IPS-18a (cell line): ENCODE results near the gene ODAM.
"Not testable (repeated sequence)": the region's sequence is repeated elsewhere in the genome, so short reads cannot be mapped to it uniquely, and the experiment has no call there.

Experiments
- H3K27ac ChIP-seq: one replicate; pipeline ENCODE4 v1.5.1; 2013; ENCODE audit warnings: low read length
- H3K27me3 ChIP-seq: one replicate; pipeline ENCODE4 v1.6.1; 2013; ENCODE audit warnings: mild to moderate bottlenecking, low read length; ENCODE audit not compliant: control insufficient read depth, insufficient read depth
- H3K36me3 ChIP-seq: one replicate; pipeline ENCODE4 v1.6.1; 2013; ENCODE audit warnings: low read depth, low read length; ENCODE audit not compliant: control insufficient read depth
- H3K4me1 ChIP-seq: one replicate; pipeline ENCODE4 v1.6.1; 2013; ENCODE audit warnings: low read depth, low read length; ENCODE audit not compliant: control insufficient read depth
- H3K4me3 ChIP-seq: one replicate; pipeline ENCODE4 v1.5.1; 2013; ENCODE audit warnings: low read length
- H3K9ac ChIP-seq: one replicate; pipeline ENCODE4 v1.6.1; 2013; ENCODE audit warnings: mild to moderate bottlenecking, low read length, moderate library complexity
- H3K9me3 ChIP-seq: one replicate; pipeline ENCODE4 v1.6.1; 2013; ENCODE audit warnings: low read depth, low read length; ENCODE audit not compliant: control insufficient read depth

The ODAM gene

GRCh38 chr4:70225824-70226223, 30.3 kb downstream of the ODAM start, which contains the start of gene FDCSP:
TSS of gene FDCSP (plus strand) at chr4:70226124. CDS start at chr4:70231195, 5,071 bp downstream.
- Histone ChIP-seq H3K27me3 (no peaks in the 10 kb centered on the region), H3K36me3 (no peaks in the 10 kb centered on the region), H3K4me1 (no peaks in the 10 kb centered on the region), H3K27ac (no peak within 1 kb of the TSS), H3K9ac (no peak within 1 kb of the TSS), H3K4me3 (no peak within 1 kb of the TSS), H3K9me3 (no peaks in the 10 kb centered on the region)

GRCh38 chr4:70236125-70236524, 40.6 kb downstream of the ODAM start:
- H3K4me3 ChIP-seq = no peak overlapping the region
- no peak overlapping the region for H3K27ac ChIP-seq
- no peaks in the 10 kb centered on the region for H3K4me1 ChIP-seq
- H3K27me3 ChIP-seq = no peaks in the 10 kb centered on the region
- H3K9ac ChIP-seq = no peak overlapping the region
- H3K36me3 ChIP-seq = no peaks in the 10 kb centered on the region
- no peaks in the 10 kb centered on the region for H3K9me3 ChIP-seq

- Histone ChIP-seq H3K4me3 (no peak overlapping the region), H3K4me1 (no peaks in the 10 kb centered on the region), H3K27ac (no peak overlapping the region), H3K27me3 (no peaks in the 10 kb centered on the region), H3K9me3 (no peaks in the 10 kb centered on the region), H3K9ac (no peak overlapping the region), H3K36me3 (no peaks in the 10 kb centered on the region)
Observed at GRCh38 chr4:70239131-70239883, 43.8 kb downstream of the ODAM start.

- Histone ChIP-seq H3K9ac (no peak overlapping the region), H3K4me1 (no peaks in the 10 kb centered on the region), H3K27me3 (no peaks in the 10 kb centered on the region), H3K4me3 (no peak overlapping the region), H3K27ac (no peak overlapping the region), H3K9me3 (no peaks in the 10 kb centered on the region), H3K36me3 (no peaks in the 10 kb centered on the region)
Observed at GRCh38 chr4:70239884-70240591, 44.5 kb downstream of the ODAM start.

- not testable (repeated sequence) for H3K27me3 ChIP-seq, H3K4me1 ChIP-seq, H3K4me3 ChIP-seq, H3K9ac ChIP-seq, H3K27ac ChIP-seq, H3K9me3 ChIP-seq, H3K36me3 ChIP-seq
Observed at GRCh38 chr4:70242297-70242696, 46.8 kb downstream of the ODAM start, which contains the start of gene CSN3. TSS of gene CSN3 (plus strand) at chr4:70242597. CDS start at chr4:70244820, 2,223 bp downstream.

- H3K4me3 ChIP-seq = no peak overlapping the region
- no peaks in the 10 kb centered on the region for H3K4me1 ChIP-seq
- no peaks in the 10 kb centered on the region for H3K27me3 ChIP-seq
- H3K36me3 ChIP-seq = no peaks in the 10 kb centered on the region
- H3K9me3 ChIP-seq = no peaks in the 10 kb centered on the region
- H3K9ac ChIP-seq = no peak overlapping the region
- no peak overlapping the region for H3K27ac ChIP-seq
Observed at GRCh38 chr4:70243091-70243490, 47.6 kb downstream of the ODAM start.

GRCh38 chr4:70251250-70251944, 55.9 kb downstream of the ODAM start:
- no peak overlapping the region for H3K27ac ChIP-seq
- no peaks in the 10 kb centered on the region for H3K36me3 ChIP-seq
- no peaks in the 10 kb centered on the region for H3K9me3 ChIP-seq
- H3K9ac ChIP-seq = no peak overlapping the region
- no peak overlapping the region for H3K4me3 ChIP-seq
- no peaks in the 10 kb centered on the region for H3K4me1 ChIP-seq
- no peaks in the 10 kb centered on the region for H3K27me3 ChIP-seq

GRCh38 chr4:70251945-70252277, 56.4 kb downstream of the ODAM start:
- Histone ChIP-seq H3K4me3 (no peak overlapping the region), H3K9ac (no peak overlapping the region), H3K27me3 (no peaks in the 10 kb centered on the region), H3K36me3 (no peaks in the 10 kb centered on the region), H3K9me3 (no peaks in the 10 kb centered on the region), H3K4me1 (no peaks in the 10 kb centered on the region), H3K27ac (no peak overlapping the region)
